HG02840 (cell line): ENCODE results near the gene MYH7B.
A peak's percentile ranks its signal among the peaks of the same experiment; 100 is the strongest.

Experiments used
- ATAC-seq: cut with Tn5 transposase; IDR thresholded peaks from one replicate; pipeline ENCODE4 v1.9.1; 2021; ENCODE audit warnings: mild to moderate bottlenecking, moderate library complexity, moderate number of reproducible peaks; ENCODE audit not compliant: unreplicated experiment, low FRiP score

Gene MYH7B

DNA sequence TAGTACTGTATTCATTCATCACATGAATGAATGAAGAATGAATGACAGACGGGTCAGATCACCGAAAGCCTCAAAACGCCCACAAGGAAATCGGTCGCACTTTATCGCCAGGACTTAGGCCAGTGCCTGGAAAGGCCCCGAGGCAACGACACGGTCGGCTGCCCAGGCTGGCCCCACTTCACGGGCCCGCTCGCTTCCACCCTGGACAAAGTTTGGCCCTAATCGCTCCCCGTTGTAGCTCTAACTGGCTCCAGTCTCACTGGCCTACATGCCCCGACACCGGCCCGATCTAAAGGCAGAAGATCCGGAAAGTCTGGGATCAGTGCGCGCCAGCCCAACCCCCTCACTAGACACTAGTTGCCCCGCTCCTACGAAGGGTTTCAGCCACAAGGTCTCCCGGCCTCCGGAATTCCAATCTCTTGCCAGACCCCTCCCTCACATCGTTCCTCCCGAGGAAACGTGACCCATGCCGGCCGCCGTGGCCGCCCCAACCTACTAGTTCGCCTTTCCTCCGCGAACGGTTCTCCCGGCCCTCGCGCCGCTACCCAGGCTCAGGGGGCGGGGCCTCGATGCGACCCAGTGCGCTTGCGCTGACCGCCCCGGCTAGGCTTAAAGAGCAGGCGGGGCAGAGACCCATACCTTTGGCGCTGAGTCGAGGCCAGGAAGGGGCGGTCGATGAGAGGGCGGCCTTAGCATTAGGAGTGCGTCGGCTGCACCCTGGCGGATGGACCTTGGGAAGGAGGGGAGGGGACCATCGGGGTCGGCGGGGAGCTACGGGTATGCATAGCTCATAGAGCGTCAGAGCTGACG, at the start of gene MYH7B, which contains the start of gene GSS:
TSS of gene MYH7B (plus strand) at position 638 of the 810 bp plus-strand sequence. CDS start 22,138 bp downstream, outside the sequence.
TSS of gene GSS (minus strand) at position 576 of the 810 bp plus-strand sequence. CDS start 3,954 bp downstream, outside the sequence.
- ATAC-seq, result peak; percentile 81

- no peak for ATAC-seq
Observed at GRCh38 chr20:34907616-34908469, 47.8 kb upstream of the MYH7B start.

GRCh38 chr20:34915131-34915530, 40.5 kb upstream of the MYH7B start:
- no peak for ATAC-seq

GRCh38 chr20:34915749-34916455, 39.8 kb upstream of the MYH7B start:
- ATAC-seq, result no peak

DNA sequence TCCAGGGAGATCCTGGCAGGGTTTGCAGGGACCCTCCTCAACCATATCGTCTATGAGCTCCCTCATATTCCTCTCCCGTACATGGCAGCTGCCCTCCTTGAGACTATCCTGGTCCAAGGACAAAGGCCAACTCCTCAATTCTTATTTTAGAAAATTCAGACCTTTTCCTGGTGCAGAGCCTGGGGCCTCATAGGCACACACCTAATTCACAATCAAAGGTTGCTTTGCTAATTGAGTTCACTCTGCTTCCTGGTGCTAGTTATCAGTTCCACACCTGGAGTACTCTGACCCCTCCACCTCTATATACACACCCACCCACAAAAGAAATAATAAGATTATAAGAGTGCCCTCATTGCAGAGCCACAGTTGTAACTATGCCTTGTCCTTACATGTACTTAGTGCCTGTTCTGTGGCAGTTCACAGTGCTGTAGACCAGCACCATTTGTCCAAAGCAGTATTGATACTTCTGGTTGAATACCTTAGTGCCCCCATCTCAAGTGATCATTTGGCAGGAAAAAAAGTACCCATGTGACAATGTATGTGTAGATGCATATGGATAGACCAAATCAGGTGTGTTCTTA, 38.8 kb upstream of the MYH7B start:
- no peak for ATAC-seq

DNA sequence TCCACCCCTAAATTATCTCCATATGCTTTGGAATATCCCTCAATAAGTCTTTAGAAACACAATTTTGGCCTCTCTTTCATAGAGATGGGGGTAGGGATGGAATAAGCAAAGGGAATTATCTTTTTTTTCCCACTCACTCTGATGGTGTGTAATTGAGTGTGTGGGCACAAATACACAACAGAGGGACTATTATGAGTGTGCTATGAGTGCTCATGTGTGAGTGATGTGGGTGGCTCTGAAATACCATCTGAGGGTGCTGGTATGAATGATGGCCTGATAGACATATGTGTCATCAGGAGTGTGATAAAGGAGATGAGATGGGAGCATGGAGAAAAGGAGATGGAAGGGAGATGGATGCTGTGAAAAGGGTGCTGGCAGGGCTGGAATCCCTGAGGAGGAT, 35.6 kb upstream of the MYH7B start:
- ATAC-seq, result no peak

GRCh38 chr20:34921436-34921835, 34.2 kb upstream of the MYH7B start:
- no peak for ATAC-seq

GRCh38 chr20:34922654-34923381, 32.9 kb upstream of the MYH7B start:
- no peak for ATAC-seq

- ATAC-seq, result no peak
Observed at GRCh38 chr20:34923414-34923813, 32.3 kb upstream of the MYH7B start.

DNA sequence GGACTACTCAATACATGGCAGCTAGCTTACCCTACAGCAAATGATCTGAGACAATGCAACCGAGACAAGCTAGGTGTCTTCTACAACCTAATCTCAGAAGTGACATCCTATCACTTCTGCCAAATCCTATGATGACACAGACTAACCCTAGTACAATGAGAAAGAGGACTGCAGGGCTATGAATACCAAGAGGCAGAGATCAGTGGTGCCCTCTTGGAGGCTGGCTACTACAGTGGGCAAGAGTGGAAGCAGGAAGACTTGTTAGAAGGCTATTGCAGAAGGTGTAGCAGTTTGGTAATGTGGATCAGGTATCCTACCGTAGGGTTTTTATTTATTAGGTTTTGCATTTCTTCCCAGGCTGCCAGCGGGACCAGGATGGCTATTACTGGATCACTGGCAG, 30.3 kb upstream of the MYH7B start:
- no peak for ATAC-seq

GRCh38 chr20:34925981-34926380, 29.7 kb upstream of the MYH7B start:
- ATAC-seq, result no peak

GRCh38 chr20:34926581-34926980, 29.1 kb upstream of the MYH7B start:
- no peak for ATAC-seq

- ATAC-seq, result no peak
Observed at GRCh38 chr20:34927736-34928135, 27.9 kb upstream of the MYH7B start.

- no peak for ATAC-seq
Observed at GRCh38 chr20:34928411-34928810, 27.3 kb upstream of the MYH7B start.

DNA sequence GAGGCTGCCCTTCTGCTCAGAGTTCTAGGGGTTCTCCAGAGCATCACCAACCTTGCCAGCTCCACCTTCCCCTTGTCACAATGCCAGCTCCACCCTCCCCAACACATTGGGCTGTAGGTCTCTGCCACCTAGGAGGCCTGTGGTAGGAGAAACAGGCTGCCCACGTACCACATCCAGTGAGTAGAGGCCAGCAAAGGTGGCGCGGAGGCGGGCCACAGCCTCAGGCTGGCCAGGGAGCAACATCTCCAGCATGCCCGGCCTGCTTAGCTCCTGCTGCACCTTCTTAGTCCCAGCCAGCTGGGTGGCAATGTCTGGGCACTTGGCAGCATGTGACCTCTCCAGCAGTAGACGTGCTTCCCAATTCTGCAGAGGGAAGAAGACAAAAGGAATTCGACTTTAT, 23.9 kb upstream of the MYH7B start:
- ATAC-seq, result no peak

DNA sequence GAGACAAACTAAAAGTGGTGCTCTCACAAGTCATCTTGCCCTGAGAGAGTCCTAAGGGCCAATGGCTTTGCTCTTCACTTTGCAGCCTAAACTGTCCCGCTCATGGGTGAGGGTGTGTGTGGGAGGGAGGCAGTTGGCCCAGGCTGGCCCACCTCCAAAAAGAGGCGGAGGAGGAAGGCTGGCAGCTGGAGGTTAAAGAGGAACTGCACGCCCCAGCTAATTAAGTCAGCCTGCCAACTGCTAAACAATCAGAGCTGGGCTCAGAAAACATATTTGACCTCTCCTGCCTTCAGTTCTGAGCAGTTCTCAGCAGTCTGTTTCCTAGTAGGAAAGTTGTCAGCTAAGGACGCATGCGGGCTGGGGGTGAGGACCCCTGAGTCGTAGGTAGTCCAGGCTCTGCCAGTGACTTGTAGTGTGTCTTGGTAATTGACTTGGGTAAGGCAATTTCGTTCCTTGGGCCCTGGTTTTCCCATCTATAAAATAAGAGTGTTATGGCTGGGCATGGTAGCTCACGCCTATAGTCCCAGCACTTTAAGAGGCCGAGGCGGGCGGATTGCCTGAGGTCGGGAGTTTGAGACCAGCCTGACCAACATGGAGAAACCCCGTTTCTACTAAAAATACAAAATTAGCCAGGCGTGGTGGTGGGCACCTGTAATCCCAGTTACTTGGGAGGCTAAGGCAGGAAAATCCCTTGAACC, 17.1 kb upstream of the MYH7B start:
- ATAC-seq, result no peak

- ATAC-seq, result no peak
Observed at GRCh38 chr20:34940081-34940481, 15.6 kb upstream of the MYH7B start.

DNA sequence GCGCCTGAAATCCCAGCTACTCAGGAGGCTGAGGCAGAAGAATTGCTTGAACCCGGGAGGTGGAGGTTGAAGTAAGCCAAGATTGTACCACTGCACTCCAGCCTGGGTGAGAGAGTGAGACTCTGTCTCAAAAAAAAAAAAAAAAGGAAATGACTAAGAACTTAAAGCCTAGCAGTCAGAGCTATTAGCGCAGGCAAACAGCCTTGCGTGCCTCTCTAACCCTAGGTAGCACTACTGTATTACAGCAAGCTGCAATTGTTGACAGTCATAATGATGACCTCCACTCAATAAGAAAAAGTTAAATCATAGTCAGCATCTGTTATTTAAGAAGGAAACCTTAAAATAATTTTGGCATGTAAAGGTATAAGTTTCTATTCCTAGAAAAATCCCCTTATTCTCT, 14.4 kb upstream of the MYH7B start:
- ATAC-seq, result no peak

- no peak for ATAC-seq
Observed at GRCh38 chr20:34942301-34942700, 13.4 kb upstream of the MYH7B start.
